Measurements from ENCODE around the gene LRCH4. TPM values are rescaled to one million over a fixed set of nuclear protein-coding genes. Genes with fewer than 3 reads are reported as not detected.

The LRCH4 gene
- total RNA-seq, 1 experiment from 2014 or later = 71.4 TPM

DNA sequence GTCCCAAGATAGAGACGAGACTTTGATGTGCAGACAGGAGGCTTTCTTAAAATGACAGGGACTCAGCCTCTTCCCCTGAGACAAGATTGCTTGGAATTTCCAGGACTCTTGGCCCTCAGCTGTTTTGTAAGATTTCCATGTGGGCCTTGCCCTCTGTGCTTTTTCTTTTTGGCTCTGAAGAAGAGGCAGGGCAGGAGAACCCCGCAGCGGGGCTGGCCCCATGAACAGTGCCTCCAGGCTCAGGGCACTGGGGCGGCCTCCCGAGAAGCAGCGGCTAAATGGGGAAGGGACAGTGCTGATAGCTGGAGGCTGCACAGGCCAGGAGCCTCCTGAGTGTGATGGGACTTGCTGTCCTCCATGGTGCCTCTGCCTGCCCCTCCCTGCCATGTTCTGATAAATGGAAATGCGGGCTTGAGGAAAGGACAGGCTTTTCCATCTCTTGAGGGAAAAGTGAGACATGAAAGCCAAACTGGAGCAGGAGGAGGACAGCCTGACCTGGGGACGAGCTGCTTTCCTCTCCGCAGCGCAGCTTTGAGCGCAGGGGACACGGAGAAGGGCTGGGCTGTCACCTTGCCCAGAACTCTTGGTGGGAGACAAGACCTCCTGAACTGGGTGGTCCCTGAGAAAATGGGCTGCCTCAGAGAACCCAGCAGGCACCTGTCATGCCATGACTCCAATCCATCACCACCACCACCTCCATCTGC lies 24.3 kb downstream of the LRCH4 start:
- Histone ChIP-seq H3K36me3 (ENCODE audit: control insufficient read depth, insufficient read depth, low read length) (no peaks in the 10 kb centered on the region; the same call in 1 of the 2 replicates), H3K4me3 (ENCODE audit: low read depth, low read length) (no peak overlapping the region), H3K9me3 (no peaks in the 10 kb centered on the region), H3K27me3 (replicated peaks; ENCODE audit: control insufficient read depth, insufficient read depth, low read length) (no peaks in the 10 kb centered on the region), H3K4me1 (peaks cover 12% of the 10 kb centered on the region; the same call in 1 of the 2 replicates)
- no peak overlapping the region for H3K4me3 Mint-ChIP-seq (ENCODE audit: unreplicated experiment)
- no peak for DNase-seq
- no peaks in the 10 kb centered on the region for H3K9me3 Mint-ChIP-seq (ENCODE audit: unreplicated experiment)
- no TSS peak for BruUV-seq (replicated peaks)
- intact Hi-C loops (cut with micrococcal nuclease; ENCODE audit: unreplicated experiment) = no loop called here
- peaks cover 49% of the 10 kb centered on the region for H3K36me3 Mint-ChIP-seq (ENCODE audit: insufficient read depth, unreplicated experiment)
- H3K27ac Mint-ChIP-seq (ENCODE audit: unreplicated experiment) = no peak overlapping the region
- no peaks in the 10 kb centered on the region for H3K27me3 Mint-ChIP-seq (ENCODE audit: insufficient read depth, unreplicated experiment)
- TF ChIP-seq, protein P1, sequence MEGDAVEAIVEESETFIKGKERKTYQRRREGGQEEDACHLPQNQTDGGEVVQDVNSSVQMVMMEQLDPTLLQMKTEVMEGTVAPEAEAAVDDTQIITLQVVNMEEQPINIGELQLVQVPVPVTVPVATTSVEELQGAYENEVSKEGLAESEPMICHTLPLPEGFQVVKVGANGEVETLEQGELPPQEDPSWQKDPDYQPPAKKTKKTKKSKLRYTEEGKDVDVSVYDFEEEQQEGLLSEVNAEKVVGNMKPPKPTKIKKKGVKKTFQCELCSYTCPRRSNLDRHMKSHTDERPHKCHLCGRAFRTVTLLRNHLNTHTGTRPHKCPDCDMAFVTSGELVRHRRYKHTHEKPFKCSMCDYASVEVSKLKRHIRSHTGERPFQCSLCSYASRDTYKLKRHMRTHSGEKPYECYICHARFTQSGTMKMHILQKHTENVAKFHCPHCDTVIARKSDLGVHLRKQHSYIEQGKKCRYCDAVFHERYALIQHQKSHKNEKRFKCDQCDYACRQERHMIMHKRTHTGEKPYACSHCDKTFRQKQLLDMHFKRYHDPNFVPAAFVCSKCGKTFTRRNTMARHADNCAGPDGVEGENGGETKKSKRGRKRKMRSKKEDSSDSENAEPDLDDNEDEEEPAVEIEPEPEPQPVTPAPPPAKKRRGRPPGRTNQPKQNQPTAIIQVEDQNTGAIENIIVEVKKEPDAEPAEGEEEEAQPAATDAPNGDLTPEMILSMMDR (IDR thresholded peaks at IDR 0.05; ENCODE audit: insufficient read depth in 1 of 2, low read depth in 1 of 2, low read length in 1 of 2, severe bottlenecking in 1 of 2, unreplicated experiment in 1 of 2) = no peak
- ChIA-PET CTCF (interaction anchor here (0.6 to 0.7 kb wide), 3 partner anchors 48 to 114 kb away, joined by 3 to 9 read pairs (median 6); no protein-coding TSS in a partner anchor), POLR2A (interaction anchor here (0.5 to 0.6 kb wide), 2 partner anchors 28 to 78 kb away, joined by 4 to 6 read pairs; partner anchors contain the start of gene NYAP1)
- H3K4me1 Mint-ChIP-seq (ENCODE audit: low read depth, unreplicated experiment) = peaks cover 4% of the 10 kb centered on the region

DNA sequence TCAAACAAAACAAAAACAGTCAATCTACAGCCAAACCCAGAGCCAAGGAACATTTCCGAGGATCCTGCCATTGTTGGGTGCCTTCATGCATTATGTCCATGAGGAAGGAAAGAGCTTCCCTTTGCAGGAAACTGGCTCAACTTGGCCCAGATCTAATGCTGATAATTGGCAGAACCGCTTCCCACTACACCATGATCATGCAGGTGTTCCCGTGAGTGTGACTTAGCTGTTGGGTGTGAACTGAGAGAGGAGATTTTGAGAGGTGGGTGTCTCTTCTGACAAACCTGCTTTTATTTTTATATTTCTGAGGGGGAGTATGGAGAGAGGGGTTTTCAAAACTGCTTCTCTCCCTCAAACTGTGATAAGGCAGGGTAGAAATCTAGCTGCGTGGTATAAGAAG lies 26.8 kb downstream of the LRCH4 start:
- Histone ChIP-seq H3K4me1 (peaks cover 7% of the 10 kb centered on the region; the same call in 1 of the 2 replicates), H3K27me3 (replicated peaks; ENCODE audit: control insufficient read depth, insufficient read depth, low read length) (no peaks in the 10 kb centered on the region), H3K4me3 (ENCODE audit: low read depth, low read length) (no peak overlapping the region), H3K36me3 (ENCODE audit: control insufficient read depth, insufficient read depth, low read length) (peaks cover 4% of the 10 kb centered on the region), H3K9me3 (no peaks in the 10 kb centered on the region)
- no peak overlapping the region for H3K4me3 Mint-ChIP-seq (ENCODE audit: unreplicated experiment)
- intact Hi-C loops (cut with micrococcal nuclease; ENCODE audit: unreplicated experiment) = loop anchor here (1.0 kb wide), 3 partner anchors 14 to 90 kb away; partner anchors contain the start of gene NYAP1
- DNase-seq = no peak
- BruUV-seq (replicated peaks) = no TSS peak
- H3K27ac Mint-ChIP-seq (ENCODE audit: unreplicated experiment) = no peak overlapping the region
- ChIA-PET POLR2A (interaction anchor here (0.6 to 1.4 kb wide), 4 partner anchors 14 to 56 kb away, joined by 3 to 7 read pairs (median 6); partner anchors contain the start of gene FBXO24), CTCF (interaction anchor here (0.6 to 2.2 kb wide), 21 partner anchors 10 to 358 kb away, joined by 3 to 21 read pairs (median 5); partner anchors contain the start of genes AGFG2, EPHB4, FBXO24 and LRCH4)
- H3K36me3 Mint-ChIP-seq (ENCODE audit: insufficient read depth, unreplicated experiment) = peaks cover 65% of the 10 kb centered on the region
- no peaks in the 10 kb centered on the region for H3K27me3 Mint-ChIP-seq (ENCODE audit: insufficient read depth, unreplicated experiment)
- no peaks in the 10 kb centered on the region for H3K4me1 Mint-ChIP-seq (ENCODE audit: low read depth, unreplicated experiment)
- H3K9me3 Mint-ChIP-seq (ENCODE audit: unreplicated experiment) = no peaks in the 10 kb centered on the region
- TF ChIP-seq, protein P1 (IDR thresholded peaks at IDR 0.05; ENCODE audit: insufficient read depth in 1 of 2, low read depth in 1 of 2, low read length in 1 of 2, severe bottlenecking in 1 of 2, unreplicated experiment in 1 of 2) = no peak

DNA sequence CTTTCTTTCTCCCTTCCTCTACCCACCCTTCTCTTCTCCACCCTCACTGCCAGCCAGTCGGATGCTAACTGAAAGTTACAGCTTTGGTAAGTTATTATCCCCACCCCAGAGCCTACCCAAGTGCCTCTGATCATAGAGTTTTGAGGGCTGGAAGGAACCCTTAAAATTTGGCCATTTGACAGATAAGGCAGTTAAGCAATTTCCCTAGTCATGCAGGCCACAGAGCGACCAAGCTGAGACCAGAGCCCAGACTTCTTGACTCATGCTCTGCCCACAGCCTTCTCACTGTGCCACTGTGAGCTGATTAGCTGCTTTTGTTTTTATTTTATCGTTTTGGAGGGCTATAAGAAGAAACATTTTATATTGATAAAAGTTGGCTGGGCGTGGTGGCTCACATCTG lies 29.4 kb downstream of the LRCH4 start:
- Histone ChIP-seq H3K4me1 (peaks cover 7% of the 10 kb centered on the region; the same call in 1 of the 2 replicates), H3K36me3 (ENCODE audit: control insufficient read depth, insufficient read depth, low read length) (peaks cover 4% of the 10 kb centered on the region), H3K4me3 (ENCODE audit: low read depth, low read length) (no peak overlapping the region), H3K27me3 (replicated peaks; ENCODE audit: control insufficient read depth, insufficient read depth, low read length) (no peaks in the 10 kb centered on the region), H3K9me3 (no peaks in the 10 kb centered on the region)
- no peak for DNase-seq
- no peaks in the 10 kb centered on the region for H3K27me3 Mint-ChIP-seq (ENCODE audit: insufficient read depth, unreplicated experiment)
- CTCF ChIA-PET = no interaction called here
- no peaks in the 10 kb centered on the region for H3K4me1 Mint-ChIP-seq (ENCODE audit: low read depth, unreplicated experiment)
- intact Hi-C loops (cut with micrococcal nuclease; ENCODE audit: unreplicated experiment) = no loop called here
- peaks cover 70% of the 10 kb centered on the region for H3K36me3 Mint-ChIP-seq (ENCODE audit: insufficient read depth, unreplicated experiment)
- no TSS peak for BruUV-seq (replicated peaks)
- H3K27ac Mint-ChIP-seq (ENCODE audit: unreplicated experiment) = no peak overlapping the region
- TF ChIP-seq, protein P1 (IDR thresholded peaks at IDR 0.05; ENCODE audit: insufficient read depth in 1 of 2, low read depth in 1 of 2, low read length in 1 of 2, severe bottlenecking in 1 of 2, unreplicated experiment in 1 of 2) = no peak
- POLR2A ChIA-PET = no interaction called here
- H3K9me3 Mint-ChIP-seq (ENCODE audit: unreplicated experiment) = no peaks in the 10 kb centered on the region
- no peak overlapping the region for H3K4me3 Mint-ChIP-seq (ENCODE audit: unreplicated experiment)
